IMR-90 (cell line): Measurements from ENCODE around the gene FEM1A.

Experiments used
- POLR2A ChIP-seq: IDR thresholded peaks from 2 replicates; pipeline ENCODE4 v1.6.1; 2012; ENCODE audit warnings: mild to moderate bottlenecking, low read depth, low read length
- SMC3 ChIP-seq: fragments of 150-350 bp; IDR thresholded peaks from 2 replicates; pipeline ENCODE4 v1.6.1; 2016; ENCODE audit warnings: low read depth, mild to moderate bottlenecking, antibody characterized with exemption, low read length, moderate library complexity
- TF ChIP-seq, protein P1 (sequence below): conservative IDR thresholded peaks from 2 replicates; pipeline ENCODE4 v1.5.1; 2012; ENCODE audit warnings: mild to moderate bottlenecking, low read depth, low read length, improper control_type of control experiment
- TF ChIP-seq, protein P2 (sequence below): fragments of 150-350 bp; IDR thresholded peaks from 2 replicates; pipeline ENCODE4 v1.6.1; 2016; ENCODE audit warnings: low read depth, mild to moderate bottlenecking, low read length, moderate library complexity, borderline replicate concordance

DNA sequence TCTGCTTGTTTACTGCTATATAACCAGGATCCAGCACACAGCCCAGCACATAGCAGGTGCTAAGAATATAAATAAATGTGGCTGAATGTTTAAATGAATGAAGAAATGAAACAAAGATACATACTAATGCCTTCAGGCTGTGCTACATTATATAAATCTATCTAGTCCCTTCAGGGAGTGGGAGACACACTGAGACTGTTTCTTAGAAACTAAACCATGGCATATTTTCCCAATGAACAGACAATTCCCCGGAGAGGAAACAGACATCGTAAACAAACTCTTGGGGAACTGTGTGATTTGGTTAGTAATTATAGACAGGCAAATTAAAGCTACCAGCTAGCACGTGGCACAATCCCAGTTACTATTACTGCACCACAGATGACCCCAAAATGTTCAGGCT lies 9.7 kb upstream of the FEM1A start:
- TF ChIP-seq, protein P1, sequence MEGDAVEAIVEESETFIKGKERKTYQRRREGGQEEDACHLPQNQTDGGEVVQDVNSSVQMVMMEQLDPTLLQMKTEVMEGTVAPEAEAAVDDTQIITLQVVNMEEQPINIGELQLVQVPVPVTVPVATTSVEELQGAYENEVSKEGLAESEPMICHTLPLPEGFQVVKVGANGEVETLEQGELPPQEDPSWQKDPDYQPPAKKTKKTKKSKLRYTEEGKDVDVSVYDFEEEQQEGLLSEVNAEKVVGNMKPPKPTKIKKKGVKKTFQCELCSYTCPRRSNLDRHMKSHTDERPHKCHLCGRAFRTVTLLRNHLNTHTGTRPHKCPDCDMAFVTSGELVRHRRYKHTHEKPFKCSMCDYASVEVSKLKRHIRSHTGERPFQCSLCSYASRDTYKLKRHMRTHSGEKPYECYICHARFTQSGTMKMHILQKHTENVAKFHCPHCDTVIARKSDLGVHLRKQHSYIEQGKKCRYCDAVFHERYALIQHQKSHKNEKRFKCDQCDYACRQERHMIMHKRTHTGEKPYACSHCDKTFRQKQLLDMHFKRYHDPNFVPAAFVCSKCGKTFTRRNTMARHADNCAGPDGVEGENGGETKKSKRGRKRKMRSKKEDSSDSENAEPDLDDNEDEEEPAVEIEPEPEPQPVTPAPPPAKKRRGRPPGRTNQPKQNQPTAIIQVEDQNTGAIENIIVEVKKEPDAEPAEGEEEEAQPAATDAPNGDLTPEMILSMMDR = no peak
- TF ChIP-seq, protein P2, sequence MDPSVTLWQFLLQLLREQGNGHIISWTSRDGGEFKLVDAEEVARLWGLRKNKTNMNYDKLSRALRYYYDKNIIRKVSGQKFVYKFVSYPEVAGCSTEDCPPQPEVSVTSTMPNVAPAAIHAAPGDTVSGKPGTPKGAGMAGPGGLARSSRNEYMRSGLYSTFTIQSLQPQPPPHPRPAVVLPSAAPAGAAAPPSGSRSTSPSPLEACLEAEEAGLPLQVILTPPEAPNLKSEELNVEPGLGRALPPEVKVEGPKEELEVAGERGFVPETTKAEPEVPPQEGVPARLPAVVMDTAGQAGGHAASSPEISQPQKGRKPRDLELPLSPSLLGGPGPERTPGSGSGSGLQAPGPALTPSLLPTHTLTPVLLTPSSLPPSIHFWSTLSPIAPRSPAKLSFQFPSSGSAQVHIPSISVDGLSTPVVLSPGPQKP = no peak
- no peak for TF ChIP-seq POLR2A
- no peak for TF ChIP-seq SMC3
